ENCODE data around the gene CALR3. TPM values are rescaled to one million over a fixed set of nuclear protein-coding genes. Genes with fewer than 3 reads are reported as not detected.
"Not testable (repeated sequence)": the region's sequence is repeated elsewhere in the genome, so short reads cannot be mapped to it uniquely, and the experiment has no call there.

Gene CALR3
- total RNA-seq, 4 donors from 2014 or later: not detected

- WGBS, 2 donors: 80 to 82% methylated on average over 12 of the region's 12 CpGs
- Histone ChIP-seq H3K36me3 (peaks cover 0 to 22% (median 0%) of the 10 kb centered on the region in 3 donors), H3K27me3 (no peaks in the 10 kb centered on the region), H3K27ac (peak overlapping the region in 3 of 4 donors; percentile 48 to 83 (median 78)), H3K4me3 (peak overlapping the region in 3 of 4 donors; percentile 51 to 73 (median 58)), H3K9me3 (no peaks in the 10 kb centered on the region), H3K4me1 (peaks cover 0 to 16% (median 4%) of the 10 kb centered on the region in 4 donors)
- TF ChIP-seq POLR2A (IDR thresholded peaks at IDR 0.05): no peak
- TF ChIP-seq CTCF (IDR thresholded peaks at IDR 0.05): no peak
- DNase-seq (ENCODE audit: low spot score in 2 of 2): no peak
These were observed 1.1 kb upstream of the CALR3 start for GRCh38 chr19:16497042-16497441.

GRCh38 chr19:16496613-16496983 lies 631 bp upstream of the CALR3 start:
- 24 to 25% methylated on average over 16 of the region's 16 CpGs for WGBS, 2 donors
- no peak for TF ChIP-seq POLR2A (IDR thresholded peaks at IDR 0.05)
- no peak for TF ChIP-seq EP300 (IDR thresholded peaks at IDR 0.05)
- no peak for TF ChIP-seq CTCF (IDR thresholded peaks at IDR 0.05)
- H3K9me3 ChIP-seq: no peaks in the 10 kb centered on the region
- H3K4me1 ChIP-seq: peaks cover 0 to 16% (median 4%) of the 10 kb centered on the region in 4 donors
- H3K27ac ChIP-seq: peak overlapping the region in 3 of 4 donors; percentile 48 to 83 (median 78)
- no peak for DNase-seq (ENCODE audit: low spot score in 2 of 2)
- peak overlapping the region; percentile 51 to 73 (median 55) for H3K4me3 ChIP-seq
- no peaks in the 10 kb centered on the region for H3K27me3 ChIP-seq
- H3K36me3 ChIP-seq: peaks cover 0 to 17% (median 0%) of the 10 kb centered on the region in 3 donors

GRCh38 chr19:16486476-16486875 lies 9.5 kb downstream of the CALR3 start:
- not testable (repeated sequence) for DNase-seq (ENCODE audit: low spot score in 2 of 2); H3K4me1 ChIP-seq; H3K36me3 ChIP-seq; H3K9me3 ChIP-seq; H3K27ac ChIP-seq; H3K27me3 ChIP-seq; H3K4me3 ChIP-seq
- 72 to 76% methylated on average over 4 of the region's 4 CpGs for WGBS, 2 donors

- no peaks in the 10 kb centered on the region for H3K27me3 ChIP-seq
- 89 to 95% methylated on average over 7 of the region's 7 CpGs for WGBS, 2 donors
- H3K4me3 ChIP-seq: no peak overlapping the region
- no peaks in the 10 kb centered on the region for H3K4me1 ChIP-seq
- TF ChIP-seq CTCF (IDR thresholded peaks at IDR 0.05): no peak
- no peak for TF ChIP-seq EP300 (IDR thresholded peaks at IDR 0.05)
- TF ChIP-seq POLR2A (IDR thresholded peaks at IDR 0.05): no peak
- H3K9me3 ChIP-seq: no peaks in the 10 kb centered on the region
- DNase-seq (ENCODE audit: low spot score in 2 of 2): no peak
- no peak overlapping the region for H3K27ac ChIP-seq
- no peaks in the 10 kb centered on the region for H3K36me3 ChIP-seq
These were observed 13.2 kb downstream of the CALR3 start for GRCh38 chr19:16482745-16483144.

- H3K36me3 ChIP-seq: no peaks in the 10 kb centered on the region
- no peak for DNase-seq (ENCODE audit: low spot score in 2 of 2)
- TF ChIP-seq CTCF (IDR thresholded peaks at IDR 0.05) (no peak), POLR2A (IDR thresholded peaks at IDR 0.05) (no peak), EP300 (IDR thresholded peaks at IDR 0.05) (no peak)
- H3K27me3 ChIP-seq: no peaks in the 10 kb centered on the region
- no peak overlapping the region for H3K4me3 ChIP-seq
- WGBS, 2 donors: 90 to 94% methylated on average over 1 of the region's 1 CpG
- peaks cover 0 to 3% (median 2%) of the 10 kb centered on the region in 4 donors for H3K4me1 ChIP-seq
- H3K9me3 ChIP-seq: peaks cover 0 to 5% (median 0%) of the 10 kb centered on the region in 4 donors
- no peak overlapping the region for H3K27ac ChIP-seq
These were observed 18.7 kb downstream of the CALR3 start for GRCh38 chr19:16477311-16477710.

GRCh38 chr19:16476401-16476800 lies 19.6 kb downstream of the CALR3 start:
- 63 to 71% methylated on average over 3 of the region's 3 CpGs for WGBS, 2 donors
- no peaks in the 10 kb centered on the region for H3K27me3 ChIP-seq
- peaks cover 0 to 5% (median 0%) of the 10 kb centered on the region in 4 donors for H3K9me3 ChIP-seq
- peaks cover 0 to 5% (median 3%) of the 10 kb centered on the region in 4 donors for H3K4me1 ChIP-seq
- no peak for DNase-seq (ENCODE audit: low spot score in 2 of 2)
- H3K4me3 ChIP-seq: no peak overlapping the region
- no peaks in the 10 kb centered on the region for H3K36me3 ChIP-seq
- no peak for TF ChIP-seq CTCF (IDR thresholded peaks at IDR 0.05)
- no peak for TF ChIP-seq POLR2A (IDR thresholded peaks at IDR 0.05)
- TF ChIP-seq EP300 (IDR thresholded peaks at IDR 0.05): no peak
- H3K27ac ChIP-seq: no peak overlapping the region
